CD4-positive, alpha-beta T cell treated with Interleukin-4 for 4 hours (primary cell): Measurements from ENCODE around the gene GRIN1.

ENCODE experiments used
- DNase-seq: peaks from one replicate; pipeline ENCODE4 v3.0.0-alpha.2; 2020

GRIN1 gene

DNA sequence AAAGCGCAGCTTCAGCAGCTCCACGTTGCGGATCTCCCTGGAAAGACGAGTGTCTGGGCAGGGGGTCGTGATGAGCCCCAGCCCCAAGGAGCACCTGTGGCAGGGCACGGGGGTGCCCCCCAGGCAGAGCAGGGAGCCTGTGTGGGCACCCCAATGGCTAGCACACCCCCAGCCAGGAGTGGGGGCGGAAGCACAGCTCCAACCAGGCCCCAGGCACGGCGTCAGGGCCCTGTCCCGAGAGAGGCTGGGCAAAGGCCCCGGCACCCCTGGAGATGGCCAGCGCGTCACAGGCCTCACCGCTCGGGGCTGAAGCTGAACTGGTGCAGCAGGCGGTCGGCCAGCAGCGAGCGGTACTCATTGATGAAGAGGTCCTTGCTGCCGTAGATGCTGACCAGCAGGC lies 41.5 kb downstream of the GRIN1 start:
- no peak for DNase-seq

DNA sequence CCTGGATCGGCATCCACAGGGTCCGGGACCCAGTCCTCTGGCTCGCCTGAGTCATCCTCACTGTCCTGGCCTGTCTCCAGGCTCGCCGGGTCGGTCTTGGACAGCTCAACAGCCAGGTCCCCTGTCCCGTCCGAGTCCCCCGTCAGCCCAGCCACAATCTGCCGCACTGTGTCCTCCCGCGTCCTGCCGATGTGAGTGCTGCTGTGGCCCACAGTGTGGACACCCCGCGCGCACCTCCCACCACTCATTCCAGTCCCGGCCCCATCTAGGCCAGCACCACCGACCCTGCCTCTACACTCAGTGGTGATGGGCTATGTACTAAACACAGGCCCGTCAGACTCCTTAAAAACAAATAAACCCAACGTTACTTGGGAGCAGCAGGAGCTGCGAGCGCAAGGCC lies 42.7 kb downstream of the GRIN1 start:
- no peak for DNase-seq

DNA sequence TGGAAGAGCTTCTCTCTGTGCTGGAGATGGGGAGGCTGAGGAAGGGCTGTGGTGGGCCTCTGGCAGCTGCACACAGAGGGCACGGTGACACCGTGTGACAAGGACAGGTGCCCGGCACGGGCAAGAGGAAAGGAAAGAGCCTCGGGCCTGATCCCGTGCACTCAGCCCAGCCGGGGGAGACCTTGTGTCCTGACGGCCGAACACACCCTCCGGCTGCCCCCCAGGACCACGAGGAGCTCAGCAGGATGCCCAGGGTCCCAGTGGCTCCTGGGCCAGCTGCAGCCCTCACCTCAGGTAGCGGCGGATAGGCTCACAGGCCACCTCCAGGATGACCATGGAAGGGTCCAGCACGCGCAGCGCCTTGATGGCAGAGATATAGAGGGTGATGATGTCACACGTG lies 43.9 kb downstream of the GRIN1 start:
- DNase-seq: no peak

DNA sequence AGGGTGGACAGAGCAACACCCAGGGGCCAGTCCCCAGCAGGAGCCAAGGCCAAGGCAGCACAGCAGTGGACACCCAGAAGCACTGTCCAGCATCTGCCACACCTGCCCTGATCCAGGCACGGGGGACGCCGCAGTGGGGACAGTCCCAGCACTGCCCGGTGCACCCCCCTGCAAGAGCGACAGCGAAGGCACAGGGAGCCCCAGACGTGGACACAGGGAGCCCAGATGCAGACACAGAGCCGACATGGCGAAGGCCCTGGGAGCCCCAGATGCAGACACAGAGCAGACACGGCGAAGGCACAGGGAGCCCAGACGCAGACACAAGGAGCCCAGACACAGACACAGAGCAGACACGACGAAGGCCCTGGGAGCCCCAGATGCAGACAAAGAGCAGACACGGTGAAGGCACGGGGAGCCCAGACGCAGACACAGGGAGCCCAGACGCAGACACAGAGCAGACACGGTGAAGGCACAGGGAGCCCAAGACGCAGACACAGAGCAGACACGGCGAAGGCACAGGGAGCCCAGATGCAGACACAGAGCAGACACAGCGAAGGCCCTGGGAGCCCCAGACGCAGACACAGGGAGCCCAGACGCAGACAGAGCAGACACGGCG lies 45.1 kb downstream of the GRIN1 start:
- no peak for DNase-seq

DNA sequence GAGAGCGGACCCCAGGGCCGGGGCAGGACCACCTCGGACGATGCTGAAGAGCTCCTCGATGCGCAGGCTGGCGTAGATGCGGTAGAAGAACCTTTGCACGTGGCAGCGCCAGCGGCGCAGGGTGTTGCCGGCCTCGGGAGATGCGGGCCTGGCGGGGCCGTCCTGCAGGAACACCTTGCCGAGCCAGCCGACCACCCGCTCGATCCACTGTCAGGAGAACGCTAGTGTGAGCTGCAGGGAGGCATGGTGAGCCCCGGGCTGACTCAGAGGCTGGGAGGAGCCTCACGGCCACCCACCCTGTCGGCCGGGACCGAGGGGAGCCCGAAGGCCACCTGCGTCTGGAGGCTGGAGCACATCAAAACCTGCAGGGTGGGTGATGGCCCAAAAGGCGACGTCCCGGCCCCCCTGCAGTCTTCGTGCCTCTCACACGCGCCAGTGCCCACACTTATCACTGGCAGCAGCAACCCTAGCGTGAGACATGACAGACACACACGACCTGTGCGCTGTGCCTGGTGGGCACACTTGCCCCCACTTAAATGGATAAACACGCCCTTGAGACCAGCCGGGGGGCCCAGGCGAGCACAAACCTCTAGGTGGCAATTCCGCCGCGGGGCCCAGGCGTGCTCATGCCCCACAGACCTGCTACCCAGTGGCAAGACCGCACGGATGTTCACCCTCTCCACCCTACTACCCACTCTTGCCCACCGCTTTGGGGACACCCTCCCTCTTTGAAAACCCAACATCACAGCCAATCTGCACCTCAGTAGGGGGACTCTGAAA lies 46.1 kb downstream of the GRIN1 start:
- DNase-seq: no peak

DNA sequence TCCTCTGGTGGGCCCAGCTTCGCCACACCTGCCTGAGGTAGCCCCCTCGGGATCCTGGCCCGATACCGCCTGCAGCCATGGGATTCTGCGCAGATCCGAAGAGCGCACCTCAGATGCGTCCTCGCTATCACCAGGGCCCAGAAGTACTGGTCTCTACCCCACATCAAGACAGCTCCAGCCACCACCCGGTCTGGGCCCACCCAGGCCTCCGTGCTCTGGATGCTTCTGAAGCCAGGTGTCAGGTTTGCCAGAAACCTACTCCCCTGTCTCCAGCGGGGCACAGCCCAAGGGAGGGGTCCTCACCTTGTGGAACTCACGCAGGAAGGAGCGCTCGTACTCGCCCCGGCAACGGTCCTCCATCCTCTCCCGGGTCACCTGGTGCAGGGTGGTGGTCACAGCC lies 47.0 kb downstream of the GRIN1 start:
- no peak for DNase-seq

DNA sequence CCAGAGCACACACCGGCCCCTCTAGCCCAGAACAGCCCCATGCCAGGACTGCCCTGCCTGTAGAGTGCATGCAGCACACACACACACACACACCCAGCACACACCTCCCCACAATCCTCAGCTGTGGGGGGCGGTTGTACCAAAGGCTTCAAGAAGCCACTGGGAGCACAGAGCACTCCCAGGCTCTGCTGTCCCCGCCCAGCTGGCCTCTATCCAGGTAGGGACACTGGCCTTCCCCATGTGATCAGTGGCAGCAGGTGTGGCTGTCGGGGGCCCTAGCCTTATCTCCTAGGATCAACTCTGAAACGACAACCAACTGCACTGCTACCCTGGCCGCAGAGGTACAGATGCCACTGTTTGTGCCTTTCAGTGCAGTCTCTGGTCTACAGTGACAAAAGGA lies 47.4 kb downstream of the GRIN1 start:
- no peak for DNase-seq

DNA sequence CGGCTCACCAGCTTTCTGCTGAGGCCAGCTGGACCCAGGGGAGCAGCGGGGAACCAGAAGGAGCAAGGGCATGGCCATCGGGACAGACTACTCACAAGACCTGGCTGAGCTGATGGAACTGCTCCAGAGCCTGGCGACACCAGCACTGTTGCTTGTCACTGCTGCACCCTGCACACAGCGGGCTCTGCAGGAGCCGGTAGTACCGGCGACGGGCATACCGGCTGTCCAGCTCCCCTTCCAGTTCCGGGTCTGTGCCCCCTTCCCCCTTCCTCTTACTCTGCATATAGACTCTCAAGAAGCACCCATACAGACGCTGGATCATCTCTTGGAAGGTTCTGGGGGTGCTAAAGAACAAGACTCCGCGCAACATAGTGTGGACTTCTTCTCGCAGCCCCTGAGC lies 48.4 kb downstream of the GRIN1 start:
- no peak for DNase-seq

DNA sequence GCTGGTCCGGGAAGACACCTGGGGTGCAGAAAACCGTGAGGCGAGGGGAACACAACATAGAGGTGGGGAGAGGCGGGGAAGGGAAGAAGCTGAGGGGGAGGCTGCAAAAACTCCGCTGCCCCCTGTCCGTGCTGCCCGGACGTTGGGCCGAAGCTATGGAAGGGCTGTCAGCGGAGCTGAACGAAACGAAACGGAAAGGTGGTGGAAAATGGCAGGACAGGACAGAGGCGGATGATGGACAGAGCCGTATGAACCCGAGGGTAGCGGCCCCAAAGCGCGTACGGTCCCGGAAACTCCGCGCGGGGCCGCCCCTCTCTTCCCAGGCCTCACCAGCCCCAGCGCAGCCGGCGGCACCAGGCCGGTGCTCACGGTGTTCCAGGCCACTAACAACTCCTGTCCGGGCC lies 49.1 kb downstream of the GRIN1 start:
- no peak for DNase-seq

DNA sequence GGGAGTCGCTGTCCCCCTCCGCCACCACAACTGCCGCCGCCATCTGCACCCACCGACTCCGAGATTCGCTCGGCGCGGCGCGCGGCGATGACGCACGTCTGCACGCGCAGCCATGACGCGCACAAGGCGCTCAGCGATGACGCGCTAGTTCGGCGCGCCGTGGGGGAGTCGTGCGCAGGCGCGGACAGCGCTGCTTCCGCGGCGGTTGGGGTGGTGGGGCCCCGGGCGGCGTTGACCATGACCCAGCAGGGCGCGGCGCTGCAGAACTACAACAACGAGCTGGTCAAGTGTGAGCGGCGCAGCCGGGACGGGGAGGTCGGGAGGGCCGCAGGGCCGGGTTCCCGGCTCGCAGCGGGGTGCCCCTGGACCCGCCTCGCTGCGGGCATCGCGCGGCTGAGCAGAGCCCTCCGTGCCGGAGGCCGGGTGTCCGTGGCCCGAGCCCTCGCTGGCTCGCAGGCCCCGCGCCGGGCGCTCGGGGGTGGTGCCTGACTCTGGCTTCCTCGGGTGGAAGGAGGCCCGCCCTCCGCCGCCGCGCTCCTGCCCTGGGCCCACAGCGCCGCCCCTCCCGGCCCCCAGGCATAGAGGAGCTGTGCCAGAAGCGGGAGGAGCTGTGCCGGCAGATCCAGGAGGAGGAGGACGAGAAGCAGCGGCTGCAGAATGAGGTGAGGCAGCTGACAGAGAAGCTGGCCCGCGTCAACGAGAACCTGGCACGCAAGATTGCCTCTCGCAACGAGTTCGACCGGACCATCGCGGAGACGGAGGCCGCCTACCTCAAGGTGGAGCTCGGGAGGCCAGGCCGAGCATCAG lies 49.7 kb downstream of the GRIN1 start, which contains the start of the genes ANAPC2 and SSNA1:
ANAPC2 (minus strand) TSS at position 71 of the 807 bp plus-strand sequence; CDS start at position 43, 28 bp downstream.
SSNA1 (plus strand) TSS at position 187 of the 807 bp plus-strand sequence; CDS start at position 238, 51 bp downstream.
- peak; percentile 89 for DNase-seq

DNA sequence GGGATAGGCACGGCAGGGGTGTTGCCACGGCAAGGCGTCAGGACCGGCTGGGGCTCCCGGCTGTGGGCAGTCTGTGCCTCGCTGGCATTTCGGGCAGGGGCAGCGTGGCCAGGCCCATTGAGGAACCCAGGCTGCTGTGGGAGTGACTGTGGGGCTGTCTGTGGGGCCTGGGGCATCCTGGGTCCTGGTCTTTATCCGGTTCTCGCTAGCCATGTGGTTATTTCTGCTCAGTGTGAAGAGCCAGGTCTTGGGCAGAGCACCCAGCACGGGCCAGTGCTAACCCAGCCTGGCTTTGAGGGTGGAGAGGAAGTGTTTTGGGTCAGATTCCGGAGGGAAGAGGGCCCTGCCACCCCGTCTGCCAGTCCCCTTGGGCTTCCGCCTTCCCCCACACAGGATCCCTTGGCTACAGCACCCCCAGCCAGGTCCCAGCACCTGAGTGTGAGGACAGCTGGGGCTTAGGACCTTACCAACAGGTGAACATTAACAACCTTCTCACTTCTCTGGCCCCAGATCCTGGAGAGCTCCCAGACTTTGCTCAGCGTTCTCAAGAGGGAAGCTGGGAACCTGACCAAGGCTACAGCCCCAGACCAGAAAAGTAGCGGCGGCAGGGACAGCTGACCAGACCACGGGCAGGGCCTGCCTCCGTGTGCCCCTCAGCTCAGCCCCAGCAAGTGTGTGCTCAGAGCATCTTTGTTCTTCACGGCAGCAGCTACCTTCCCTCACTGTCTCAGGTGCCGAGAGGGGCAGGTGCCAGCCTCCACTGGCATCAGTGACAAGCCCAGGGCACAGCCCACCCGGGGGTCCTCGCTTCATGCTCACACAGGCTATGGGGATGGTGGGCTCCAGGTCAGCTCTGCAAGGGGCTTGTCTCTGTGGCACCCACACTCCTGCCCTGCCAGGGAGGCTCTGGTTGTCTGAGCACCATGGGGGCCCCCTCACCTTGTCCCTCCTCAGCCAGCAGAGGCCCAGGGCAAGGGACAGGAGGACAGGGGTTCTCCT lies 50.6 kb downstream of the GRIN1 start:
- no peak for DNase-seq

DNA sequence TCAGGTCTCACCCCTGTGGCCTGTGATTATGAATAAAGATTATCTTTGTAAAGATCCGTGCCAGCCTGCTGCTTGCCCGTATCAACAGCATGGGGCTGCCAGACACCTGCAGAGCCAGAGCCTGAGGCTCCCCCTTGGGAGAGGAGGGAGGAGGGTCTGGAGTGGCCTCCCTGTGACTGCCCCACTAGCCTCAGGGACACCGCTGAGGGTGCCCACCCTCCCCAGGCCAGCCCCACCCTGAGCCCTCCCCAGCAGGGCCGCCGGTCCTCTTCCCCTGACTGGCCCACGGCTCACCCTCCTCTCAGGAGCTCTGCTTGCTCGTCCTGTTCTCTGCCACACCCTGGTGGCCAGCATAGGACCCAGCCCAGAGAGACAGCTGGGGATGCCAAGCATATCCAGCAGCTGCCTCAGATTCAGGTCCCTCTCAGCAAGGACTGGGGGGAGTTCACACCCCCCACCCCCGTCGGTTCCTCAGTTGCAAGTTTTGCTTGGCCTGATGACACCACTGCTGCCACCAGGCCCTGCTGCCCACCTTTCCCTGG lies 51.4 kb downstream of the GRIN1 start:
- no peak for DNase-seq

DNA sequence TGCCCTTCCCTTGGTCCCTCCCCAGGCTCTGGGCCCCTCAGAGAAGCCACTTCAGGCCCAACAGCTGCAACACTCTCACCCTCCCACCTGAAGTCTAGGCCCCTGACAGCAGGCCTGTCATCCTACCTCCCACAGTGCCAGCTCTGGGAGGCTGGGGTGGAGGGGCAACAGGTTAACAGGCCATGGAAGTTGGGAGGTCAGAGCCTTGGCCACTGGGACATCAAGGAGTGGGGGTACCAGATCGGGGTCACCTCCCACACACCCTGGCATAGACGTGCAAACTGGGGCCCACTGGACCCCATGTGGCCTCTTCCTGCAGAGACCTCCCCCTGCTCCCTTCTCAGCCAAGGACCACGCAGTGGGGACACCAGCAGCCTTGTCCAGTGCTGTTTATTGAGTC lies 52.3 kb downstream of the GRIN1 start:
- DNase-seq: no peak

DNA sequence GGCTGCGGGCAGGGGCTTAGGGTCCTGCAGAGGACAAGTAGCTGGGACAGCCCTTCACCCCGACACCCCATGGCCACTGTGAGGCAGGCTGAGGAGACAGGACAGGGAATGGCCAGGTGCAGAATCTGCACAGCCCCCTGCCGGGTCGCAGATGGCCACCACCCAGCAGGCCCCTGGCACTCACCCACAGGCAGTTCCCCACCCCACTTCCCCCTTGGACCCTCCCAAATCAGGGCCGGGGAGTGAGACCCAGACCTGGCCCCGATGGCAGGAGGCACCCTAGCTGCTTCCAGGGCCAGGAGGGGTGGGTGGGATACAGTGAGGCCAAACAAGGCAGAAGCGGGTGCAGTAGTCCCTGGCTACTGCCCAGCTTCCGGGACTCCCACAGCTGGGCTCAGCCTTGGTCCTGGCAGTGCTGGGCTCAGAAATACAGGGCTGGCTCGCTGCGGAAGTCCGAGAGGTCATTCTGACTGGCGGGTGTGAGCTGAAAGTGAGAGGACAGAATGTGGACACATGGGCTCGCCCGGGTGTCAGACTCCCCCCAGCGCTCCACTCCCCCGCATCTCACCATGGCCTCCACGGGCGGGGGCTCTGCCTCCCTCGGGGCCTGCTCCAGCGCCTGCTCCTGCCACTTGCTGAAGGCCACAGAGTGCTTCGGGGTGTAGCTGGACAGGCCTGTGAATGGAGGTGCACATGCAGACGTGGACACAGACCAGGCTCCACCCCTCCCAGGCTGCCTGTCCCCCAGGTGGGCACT lies 52.9 kb downstream of the GRIN1 start:
- DNase-seq: no peak

DNA sequence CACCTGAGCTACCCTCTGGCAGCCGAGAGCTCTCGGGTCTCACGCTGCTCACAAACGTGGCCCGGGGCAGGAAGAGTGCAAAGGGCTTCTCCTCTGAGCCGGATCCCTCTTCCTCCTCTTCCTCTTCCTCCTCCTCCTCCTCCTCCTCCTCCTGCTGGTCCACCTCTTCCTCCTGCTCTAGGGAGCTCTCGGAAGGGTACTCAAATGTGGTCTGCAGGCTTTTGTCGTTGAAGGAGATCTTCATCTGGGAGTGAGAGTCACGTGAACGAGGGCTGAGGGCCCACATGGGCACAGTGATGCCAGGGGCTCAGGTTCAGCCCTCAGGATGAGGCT lies 53.5 kb downstream of the GRIN1 start:
- DNase-seq: no peak

DNA sequence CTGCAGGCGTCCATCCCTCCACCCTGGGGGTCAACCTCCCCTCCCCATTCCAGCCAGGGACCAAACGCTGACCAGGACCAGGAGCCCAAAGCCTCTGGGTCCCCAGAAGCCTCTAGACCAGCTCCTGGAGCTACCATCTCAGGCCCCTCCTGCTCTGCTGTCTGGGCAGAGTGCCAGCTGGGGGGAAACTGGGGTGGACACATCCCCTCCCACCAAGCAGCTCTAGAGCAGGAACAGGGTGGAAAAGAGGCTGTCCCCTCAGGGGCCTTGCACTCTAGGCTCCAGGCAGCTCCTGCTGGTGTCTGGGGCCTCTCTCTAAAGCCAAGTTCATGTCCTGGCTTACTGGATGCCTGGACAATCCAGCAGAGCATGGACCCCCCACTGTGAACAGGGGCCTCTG lies 53.9 kb downstream of the GRIN1 start:
- no peak for DNase-seq

DNA sequence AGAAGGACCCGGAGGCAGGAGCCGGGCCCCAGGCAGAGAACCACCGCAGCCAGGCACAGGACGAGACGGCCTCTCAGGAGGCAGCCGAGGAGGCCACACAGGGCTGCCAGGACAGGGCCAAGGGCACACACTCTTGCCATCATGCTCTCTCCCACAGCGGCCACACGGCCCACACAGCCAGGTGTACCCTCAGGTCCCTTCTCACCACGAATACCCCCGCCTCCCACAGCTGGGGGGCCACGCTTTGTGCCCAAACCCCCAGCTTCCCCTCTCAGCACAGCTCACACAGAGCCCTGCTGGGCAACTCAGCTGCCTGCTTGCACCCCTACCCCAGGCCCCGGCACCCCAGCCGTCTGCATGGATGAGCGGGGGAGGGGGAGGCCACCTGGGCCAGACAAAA lies 54.8 kb downstream of the GRIN1 start:
- no peak for DNase-seq

DNA sequence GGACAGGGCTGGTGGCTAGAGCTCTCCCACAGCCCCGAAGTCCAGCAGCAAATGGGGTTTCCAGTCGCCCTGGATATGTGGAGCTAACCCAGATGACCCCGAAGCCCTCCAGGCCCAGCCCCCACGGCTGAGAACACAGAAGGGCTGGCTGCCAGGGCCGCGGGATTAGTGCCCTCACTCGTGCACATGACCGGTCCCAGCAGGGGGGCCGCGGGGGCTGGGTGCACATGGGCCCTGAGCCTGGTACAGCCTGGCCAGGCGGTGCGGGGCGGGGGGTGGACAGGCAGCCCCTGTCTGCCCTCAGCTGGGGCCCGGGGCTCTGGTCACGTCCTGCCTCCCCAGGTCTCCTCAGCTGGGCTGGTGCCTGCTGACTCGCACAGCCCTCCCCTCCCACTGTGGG lies 55.4 kb downstream of the GRIN1 start:
- no peak for DNase-seq

DNA sequence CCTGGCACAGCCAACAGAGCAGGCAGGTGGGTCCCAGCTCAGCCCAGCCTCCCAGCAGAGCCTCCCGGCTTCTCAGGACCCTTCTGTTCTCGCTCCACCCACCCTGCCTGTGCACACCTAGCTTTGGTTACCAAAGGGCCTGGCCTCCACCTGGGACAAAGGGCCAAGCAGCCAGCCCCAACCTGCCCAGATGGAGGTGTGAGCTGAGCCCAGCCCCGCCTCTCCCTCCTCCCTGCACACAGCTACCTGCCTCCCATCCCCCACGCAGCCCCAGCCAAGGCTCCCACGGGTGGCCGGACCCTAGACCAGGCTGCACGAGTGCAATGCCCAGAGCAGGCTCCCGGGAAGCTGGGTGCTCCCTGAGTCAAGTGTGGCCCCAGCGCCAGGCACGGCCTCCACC lies 56.0 kb downstream of the GRIN1 start:
- no peak for DNase-seq

DNA sequence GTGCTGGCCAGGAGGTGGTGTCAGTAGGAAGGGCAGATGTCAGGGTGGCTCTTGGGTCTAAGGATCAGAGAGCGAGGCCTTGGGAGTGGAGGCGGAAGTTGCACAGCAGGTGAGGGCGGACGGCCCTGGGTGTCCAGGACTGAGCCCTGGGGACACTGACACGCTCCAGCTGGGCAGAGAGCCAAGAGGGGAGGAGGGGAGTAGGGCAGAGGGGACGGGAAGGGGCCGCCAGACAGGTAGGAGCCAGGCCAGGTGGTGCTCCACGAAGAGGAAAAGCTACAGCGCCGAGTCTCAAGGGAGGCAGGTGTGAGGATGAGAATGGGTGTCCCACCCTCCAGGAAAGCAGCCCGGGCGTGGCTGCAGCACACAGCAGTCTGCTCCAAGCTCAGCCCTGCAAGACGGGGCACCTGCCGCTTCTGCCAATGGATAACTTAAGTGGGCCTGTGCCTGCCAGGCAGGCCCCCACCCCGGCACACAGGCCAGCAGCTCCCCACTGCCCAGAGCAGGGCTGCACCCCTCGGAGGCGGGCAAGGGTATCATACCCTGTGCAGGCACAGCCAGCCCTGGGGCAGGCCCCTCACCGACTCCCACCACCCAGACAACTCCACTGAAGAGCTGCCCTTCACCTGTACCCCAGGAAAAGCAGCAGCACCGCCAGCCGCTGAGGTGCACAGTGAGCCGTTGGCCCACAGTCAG lies 56.7 kb downstream of the GRIN1 start:
- DNase-seq: no peak
